H9 (cell line): ENCODE results near the gene ATP8A1. TPM values are rescaled to one million over a fixed set of nuclear protein-coding genes. Genes with fewer than 3 reads are reported as not detected.

Experiments
- DNase-seq: peaks from one replicate; pipeline ENCODE4 v3.0.0-alpha.2; 2017
- H2AFZ ChIP-seq: one replicate; pipeline ENCODE4 v1.6.1; 2013; ENCODE audit warnings: mild to moderate bottlenecking, low read length, control low read depth, moderate library complexity
- H2AK5ac ChIP-seq: 2 replicates; pipeline ENCODE4 v1.6.1; 2013; ENCODE audit warnings: low read length, control low read depth, mixed read lengths; ENCODE audit not compliant: insufficient read length
- H2BK120ac ChIP-seq: one replicate; pipeline ENCODE4 v1.6.1; 2013; ENCODE audit warnings: low read depth, mild to moderate bottlenecking, low read length, control low read depth, inconsistent platforms; ENCODE audit not compliant: poor library complexity, severe bottlenecking
- H2BK12ac ChIP-seq: 2 replicates; pipeline ENCODE4 v1.6.1; 2013; ENCODE audit warnings: low read length, control low read depth, mixed read lengths, low read depth; ENCODE audit not compliant: insufficient read length
- H2BK15ac ChIP-seq: 2 replicates; pipeline ENCODE4 v1.6.1; 2013; ENCODE audit warnings: low read depth, low read length, control low read depth
- H2BK20ac ChIP-seq: one replicate; pipeline ENCODE4 v1.6.1; 2013; ENCODE audit warnings: low read depth, mild to moderate bottlenecking, low read length, control low read depth, inconsistent platforms; ENCODE audit not compliant: poor library complexity, severe bottlenecking
- H2BK5ac ChIP-seq: 2 replicates; pipeline ENCODE4 v1.6.1; 2013; ENCODE audit warnings: low read length, control low read depth, mixed read lengths; ENCODE audit not compliant: insufficient read length
- H3K14ac ChIP-seq: 2 replicates; pipeline ENCODE4 v1.6.1; 2013; ENCODE audit warnings: low read length, control low read depth; ENCODE audit not compliant: insufficient read depth
- H3K18ac ChIP-seq: 2 replicates; pipeline ENCODE4 v1.6.1; 2013; ENCODE audit warnings: low read depth, mild to moderate bottlenecking, mixed read lengths, low read length, control low read depth; ENCODE audit not compliant: insufficient read length
- H3K23ac ChIP-seq: 2 replicates; pipeline ENCODE4 v1.6.1; 2013; ENCODE audit warnings: low read length, control low read depth, mixed read lengths, low read depth; ENCODE audit not compliant: insufficient read length
- H3K23me2 ChIP-seq: 2 replicates; pipeline ENCODE4 v1.6.1; 2013; ENCODE audit warnings: low read depth, mild to moderate bottlenecking, mixed read lengths, low read length, control low read depth; ENCODE audit not compliant: insufficient read length, poor library complexity, severe bottlenecking
- H3K27ac ChIP-seq: 2 replicates; pipeline ENCODE4 v1.5.1; 2013; ENCODE audit warnings: low read length, control low read depth, mixed read lengths, low read depth; ENCODE audit not compliant: insufficient read length
- H3K27me3 ChIP-seq: 2 replicates; pipeline ENCODE4 v1.6.1; 2013; ENCODE audit warnings: low read length, control low read depth, inconsistent platforms; ENCODE audit not compliant: insufficient read depth
- H3K4ac ChIP-seq: 2 replicates; pipeline ENCODE4 v1.6.1; 2013; ENCODE audit warnings: low read depth, mild to moderate bottlenecking, control low read depth, inconsistent platforms, low read length, moderate library complexity
- H3K4me1 ChIP-seq: 2 replicates; pipeline ENCODE4 v1.6.1; 2013; ENCODE audit warnings: low read length, control low read depth, inconsistent platforms; ENCODE audit not compliant: insufficient read depth
- H3K4me2 ChIP-seq: 2 replicates; pipeline ENCODE4 v1.6.1; 2013; ENCODE audit warnings: low read length, control low read depth, mixed read lengths; ENCODE audit not compliant: insufficient read length, insufficient read depth
- H3K56ac ChIP-seq: 2 replicates; pipeline ENCODE4 v1.6.1; 2013; ENCODE audit warnings: low read depth, mild to moderate bottlenecking, mixed read lengths, low read length, control low read depth; ENCODE audit not compliant: insufficient read length
- H3K79me1 ChIP-seq: 2 replicates; pipeline ENCODE4 v1.6.1; 2013; ENCODE audit warnings: low read depth, mild to moderate bottlenecking, moderate library complexity, low read length, control low read depth, inconsistent platforms; ENCODE audit not compliant: insufficient read depth, poor library complexity, severe bottlenecking
- H3K79me2 ChIP-seq: 2 replicates; pipeline ENCODE4 v1.6.1; 2013; ENCODE audit warnings: low read length, control low read depth, inconsistent platforms; ENCODE audit not compliant: insufficient read depth
- H3K9ac ChIP-seq: 2 replicates; pipeline ENCODE4 v1.6.1; 2013; ENCODE audit warnings: low read length, control low read depth, mixed read lengths; ENCODE audit not compliant: insufficient read length; ENCODE audit errors: extremely low read depth
- H3K9me3 ChIP-seq: one replicate; pipeline ENCODE4 v1.6.1; 2013; ENCODE audit warnings: low read depth, low read length, inconsistent platforms; ENCODE audit not compliant: control insufficient read depth
- H3T11ph ChIP-seq: one replicate; pipeline ENCODE4 v1.6.1; 2013; ENCODE audit warnings: mild to moderate bottlenecking, low read length, control low read depth, inconsistent platforms
- H4K20me1 ChIP-seq: one replicate; pipeline ENCODE4 v1.6.1; 2013; ENCODE audit not compliant: control insufficient read depth, insufficient read length, insufficient read depth
- H4K5ac ChIP-seq: 2 replicates; pipeline ENCODE4 v1.6.1; 2013; ENCODE audit warnings: low read depth, mild to moderate bottlenecking, mixed read lengths, low read length, control low read depth; ENCODE audit not compliant: insufficient read length
- H4K8ac ChIP-seq: replicated peaks from 2 replicates; pipeline ENCODE4 v1.6.1; 2013; ENCODE audit warnings: low read length, control low read depth, mixed read lengths, low read depth; ENCODE audit not compliant: insufficient read length
- H4K91ac ChIP-seq: 2 replicates; pipeline ENCODE4 v1.6.1; 2013; ENCODE audit warnings: low read depth, mild to moderate bottlenecking, moderate library complexity, mixed read lengths, low read length, control low read depth; ENCODE audit not compliant: insufficient read length
- H3K27ac Mint-ChIP-seq, 3 experiments: 2 replicates in 2 of 3; 3 replicates in 1 of 3; pipeline ENCODE4 v1.8.0; 2020 to 2021; ENCODE audit warnings: mixed read lengths in 3 of 3, mild to moderate bottlenecking in 1 of 3, moderate library complexity in 1 of 3
- H3K27me3 Mint-ChIP-seq: 2 replicates; pipeline ENCODE4 v1.8.0; 2021; ENCODE audit warnings: low read depth, mild to moderate bottlenecking, moderate library complexity, mixed read lengths
- H3K36me3 Mint-ChIP-seq, 3 experiments: 2 replicates in 2 of 3; 3 replicates in 1 of 3; pipeline ENCODE4 v1.8.0; 2020 to 2021; ENCODE audit warnings: low read depth in 3 of 3, mixed read lengths in 3 of 3; ENCODE audit not compliant: insufficient read depth in 1 of 3
- H3K4me1 Mint-ChIP-seq, 2 experiments: 2 replicates each; pipeline ENCODE4 v1.8.0; 2020; ENCODE audit warnings: mixed read lengths in 2 of 2
- H3K4me3 Mint-ChIP-seq, 2 experiments: 2 replicates in 1 of 2; 3 replicates in 1 of 2; pipeline ENCODE4 v1.8.0; 2020 to 2021; ENCODE audit warnings: mild to moderate bottlenecking in 2 of 2, mixed read lengths in 2 of 2, moderate library complexity in 1 of 2
- H3K9me3 Mint-ChIP-seq, 2 experiments: 2 replicates in 1 of 2; 3 replicates in 1 of 2; pipeline ENCODE4 v1.8.0; 2020; ENCODE audit warnings: mild to moderate bottlenecking in 2 of 2, mixed read lengths in 2 of 2, moderate library complexity in 1 of 2
- WGBS: extraction: QIAGEN DNeasy Blood & Tissue Kit; methylation state at CpG from one replicate; pipeline ENCODE4 v1.1.7; 2013; ENCODE audit warnings: missing lambda C conversion rate, low lambda C conversion rate, mixed read lengths; ENCODE audit not compliant: insufficient read length; ENCODE audit errors: extremely low coverage; 5-methylcytosine and 5-hydroxymethylcytosine counted together
- total RNA-seq: library from RNA; stranded (reverse); gene quantifications from 2 replicates; pipeline ENCODE4 v1.2.1, GENCODE V29; 2021
- TF ChIP-seq, protein P1 (sequence below): fragments of 200-600 bp; sonication (generic); conservative IDR thresholded peaks from 3 replicates; pipeline ENCODE4 v1.8.0; 2021; ENCODE audit warnings: antibody characterized with exemption, mild to moderate bottlenecking

The ATP8A1 gene
- total RNA-seq, 1 experiment from 2014 or later = 5.1 TPM

GRCh38 chr4:42628740-42629139 is 28.2 kb downstream of the ATP8A1 start:
- H3K79me1 ChIP-seq = no peaks in the 10 kb centered on the region
- Mint-ChIP-seq H3K36me3 (peaks cover 0 to 2% (median 0%) of the 10 kb centered on the region in 3 experiments; a peak in 1 of 7 replicates), H3K4me3 (no peak overlapping the region), H3K9me3 (no peaks in the 10 kb centered on the region), H3K27me3 (no peaks in the 10 kb centered on the region), H3K27ac (no peak overlapping the region), H3K4me1 (peaks cover 0 to 6% of the 10 kb centered on the region in 2 experiments; a peak in 1 of 4 replicates)
- no peak overlapping the region for H2BK5ac ChIP-seq
- no peak overlapping the region for H3K27ac ChIP-seq
- no peak overlapping the region for H3K4ac ChIP-seq
- H4K8ac ChIP-seq = no peak overlapping the region
- H2AK5ac ChIP-seq = no peak overlapping the region
- H3T11ph ChIP-seq = no peak overlapping the region
- H3K18ac ChIP-seq = no peak overlapping the region
- H3K4me2 ChIP-seq = no peak overlapping the region
- H4K91ac ChIP-seq = no peak overlapping the region
- no peaks in the 10 kb centered on the region for H4K20me1 ChIP-seq
- H4K5ac ChIP-seq = no peak overlapping the region
- H3K27me3 ChIP-seq = no peaks in the 10 kb centered on the region
- H3K23me2 ChIP-seq = no peaks in the 10 kb centered on the region
- H3K9me3 ChIP-seq = no peaks in the 10 kb centered on the region
- no peak overlapping the region for H3K14ac ChIP-seq
- H3K9ac ChIP-seq = no peak overlapping the region
- no peak overlapping the region for H2BK20ac ChIP-seq
- TF ChIP-seq, protein P1, sequence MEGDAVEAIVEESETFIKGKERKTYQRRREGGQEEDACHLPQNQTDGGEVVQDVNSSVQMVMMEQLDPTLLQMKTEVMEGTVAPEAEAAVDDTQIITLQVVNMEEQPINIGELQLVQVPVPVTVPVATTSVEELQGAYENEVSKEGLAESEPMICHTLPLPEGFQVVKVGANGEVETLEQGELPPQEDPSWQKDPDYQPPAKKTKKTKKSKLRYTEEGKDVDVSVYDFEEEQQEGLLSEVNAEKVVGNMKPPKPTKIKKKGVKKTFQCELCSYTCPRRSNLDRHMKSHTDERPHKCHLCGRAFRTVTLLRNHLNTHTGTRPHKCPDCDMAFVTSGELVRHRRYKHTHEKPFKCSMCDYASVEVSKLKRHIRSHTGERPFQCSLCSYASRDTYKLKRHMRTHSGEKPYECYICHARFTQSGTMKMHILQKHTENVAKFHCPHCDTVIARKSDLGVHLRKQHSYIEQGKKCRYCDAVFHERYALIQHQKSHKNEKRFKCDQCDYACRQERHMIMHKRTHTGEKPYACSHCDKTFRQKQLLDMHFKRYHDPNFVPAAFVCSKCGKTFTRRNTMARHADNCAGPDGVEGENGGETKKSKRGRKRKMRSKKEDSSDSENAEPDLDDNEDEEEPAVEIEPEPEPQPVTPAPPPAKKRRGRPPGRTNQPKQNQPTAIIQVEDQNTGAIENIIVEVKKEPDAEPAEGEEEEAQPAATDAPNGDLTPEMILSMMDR = no peak
- no CpG with 5 or more reads among the region's 4 CpGs for WGBS
- H2BK15ac ChIP-seq = no peak overlapping the region
- H3K56ac ChIP-seq = no peak overlapping the region
- H2BK12ac ChIP-seq = no peak overlapping the region
- H3K4me1 ChIP-seq = no peaks in the 10 kb centered on the region
- no peak for DNase-seq
- no peaks in the 10 kb centered on the region for H3K79me2 ChIP-seq
- H2AFZ ChIP-seq = no peak overlapping the region
- H2BK120ac ChIP-seq = no peak overlapping the region
- H3K23ac ChIP-seq = no peak overlapping the region
